Lower leg skin (tissue), 3 donors: Measurements from ENCODE around the gene SMG1.

Source experiments
- CTCF ChIP-seq, 3 donors: fragments of 450-650 bp; IDR thresholded peaks; one replicate each; pipeline ENCODE4 v1.5.1; 2016; ENCODE audit warnings: antibody characterized with exemption in 3 of 3, mild to moderate bottlenecking in 3 of 3, moderate library complexity in 2 of 3
- POLR2A ChIP-seq, 2 donors: fragments of 450-650 bp; IDR thresholded peaks; one replicate each; pipeline ENCODE4 v1.6.1; 2016 to 2017; ENCODE audit warnings: antibody characterized with exemption in 2 of 2, mild to moderate bottlenecking in 1 of 2, moderate library complexity in 1 of 2

GRCh38 chr16:18800293-18800692, 125.9 kb downstream of the SMG1 start:
- TF ChIP-seq CTCF (IDR thresholded peaks at IDR 0.05) (no peak), POLR2A (IDR thresholded peaks at IDR 0.05) (no peak)
